NCI-H1436 (cell line): ENCODE data around the gene GNGT2.

Experiments used
- DNase-seq: peaks from one replicate; lab custom pipeline; 2025; lab: John Stamatoyannopoulos, UW

The GNGT2 gene

GRCh38 chr17:49229076-49229804 is 18.9 kb upstream of the GNGT2 start:
- no peak for DNase-seq

DNA sequence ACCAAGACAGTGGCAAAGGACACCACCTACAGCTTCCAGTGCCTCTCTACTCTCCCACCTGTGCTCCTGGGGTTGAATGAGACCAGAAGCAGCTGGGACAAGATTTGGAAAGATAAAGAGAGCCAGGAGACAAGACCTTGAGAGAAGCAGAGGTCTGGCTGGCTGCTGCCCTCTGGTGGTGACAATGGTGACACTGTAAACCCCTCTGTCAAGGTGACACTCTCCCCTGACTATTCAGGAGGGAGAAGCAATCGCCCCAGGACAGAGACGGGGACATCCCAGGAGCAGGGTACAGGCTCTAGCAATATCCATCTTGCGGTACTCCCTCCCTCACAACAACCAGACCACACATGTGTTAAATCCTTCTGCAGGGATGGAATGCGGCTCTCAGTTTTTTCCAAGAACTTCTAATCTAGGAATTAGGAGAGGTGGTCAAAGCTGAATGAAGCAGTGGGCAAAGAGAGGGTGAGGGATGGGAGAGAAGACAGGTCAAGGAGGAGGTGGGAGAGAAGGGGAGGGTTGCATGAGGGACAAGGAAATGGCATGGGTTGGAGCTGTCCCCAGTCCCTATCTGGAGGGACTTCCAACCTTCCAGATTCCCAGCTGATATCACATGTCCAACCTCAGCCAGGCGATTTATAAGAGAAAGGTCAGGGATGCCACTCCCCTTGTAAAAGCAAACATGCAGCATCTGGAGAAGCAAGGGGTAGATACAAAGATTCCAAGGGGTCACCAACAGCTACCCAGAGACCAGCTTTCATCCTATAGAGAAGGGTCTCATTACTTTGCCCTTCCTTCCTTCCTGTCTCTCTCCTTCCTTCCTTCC is 17.3 kb upstream of the GNGT2 start:
- DNase-seq: peak; percentile 63

DNA sequence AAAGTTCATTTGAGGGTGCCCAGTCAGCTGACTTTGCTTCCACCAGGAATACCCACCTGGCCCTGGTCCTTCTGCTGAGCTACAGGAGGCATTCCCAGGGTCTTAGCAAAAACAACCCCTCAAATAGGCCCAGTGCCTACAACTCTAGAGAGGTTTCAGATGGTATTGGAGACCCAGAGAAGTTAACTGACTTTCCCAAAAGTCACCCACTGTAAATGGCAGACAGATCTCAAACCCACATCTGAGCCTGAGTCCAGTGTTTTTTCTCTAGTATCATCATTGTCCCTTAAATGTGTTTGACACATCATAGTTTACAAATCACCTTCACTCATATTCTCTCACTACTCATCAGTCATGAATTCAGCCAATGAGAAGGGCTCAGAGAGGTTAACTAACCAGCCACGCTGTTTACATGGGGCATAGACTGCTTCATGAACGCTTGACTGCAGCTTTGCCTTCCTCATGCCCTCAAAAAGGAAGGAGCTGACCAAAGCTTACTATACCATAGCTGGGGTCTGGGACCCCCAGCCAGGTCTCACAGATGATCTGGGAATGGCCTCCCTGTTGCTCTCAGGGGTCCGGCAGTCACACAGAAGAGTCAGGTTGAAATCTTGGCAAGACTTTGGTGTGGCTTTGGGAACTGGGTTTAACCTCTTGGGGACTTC is 16.5 kb upstream of the GNGT2 start:
- no peak for DNase-seq

GRCh38 chr17:49225554-49226236 is 15.3 kb upstream of the GNGT2 start:
- no peak for DNase-seq

DNA sequence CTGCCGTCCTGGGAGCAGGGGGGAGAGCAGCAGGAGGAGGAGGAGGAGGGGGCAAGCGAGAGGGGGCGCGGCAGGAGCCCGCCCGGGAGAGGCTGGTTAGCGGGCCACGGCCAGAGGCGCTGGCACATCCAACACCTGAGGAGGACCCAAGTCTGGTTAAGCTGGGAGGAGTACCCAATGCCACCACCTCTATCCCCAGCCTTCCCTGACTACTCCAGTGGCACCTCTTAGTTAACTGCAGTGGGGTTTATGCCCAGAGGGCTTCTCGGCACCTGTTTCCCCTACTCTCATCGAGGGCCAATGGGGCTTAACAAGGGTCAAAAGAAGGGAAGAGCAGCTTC is 14.6 kb upstream of the GNGT2 start:
- no peak for DNase-seq

DNA sequence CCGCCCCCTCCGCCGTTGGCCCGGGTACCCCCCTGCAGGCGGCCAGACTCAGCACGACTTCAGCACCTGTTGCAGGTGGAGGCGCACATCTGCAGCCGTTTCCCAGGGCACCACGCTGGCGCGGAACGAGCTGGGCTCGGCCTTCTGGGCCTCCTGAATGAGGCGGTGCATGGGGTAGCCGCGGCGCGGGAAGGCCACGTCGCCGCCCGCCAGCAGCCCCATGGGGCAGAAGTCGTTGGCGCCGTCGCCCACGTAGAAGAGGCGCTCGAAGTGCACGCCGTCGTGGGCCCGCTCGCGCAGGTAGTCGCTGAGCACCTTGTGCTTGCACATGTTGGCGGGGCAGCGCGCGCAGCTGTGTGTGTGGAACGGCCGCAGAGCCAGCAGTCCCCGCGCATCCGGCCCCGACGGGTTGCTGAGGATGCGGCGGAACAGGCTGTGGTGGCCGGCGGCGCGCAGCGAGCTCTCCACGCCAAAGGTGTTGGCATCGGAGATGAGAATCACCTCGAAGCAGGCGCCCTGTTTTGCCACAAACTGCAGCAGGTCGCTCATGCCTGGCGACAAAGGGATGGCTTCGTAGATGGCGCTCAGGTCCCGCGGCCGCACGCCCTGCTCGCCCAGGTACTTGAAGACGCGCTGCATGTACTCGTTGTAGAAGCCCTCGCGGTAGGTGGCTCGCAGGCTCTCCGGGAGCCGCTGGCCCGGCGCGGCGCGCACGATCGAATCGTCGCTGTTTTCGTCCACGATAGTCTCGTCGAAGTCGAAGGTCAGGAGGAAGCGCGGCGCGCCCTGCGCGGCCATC is 14.0 kb upstream of the GNGT2 start:
- no peak for DNase-seq

DNA sequence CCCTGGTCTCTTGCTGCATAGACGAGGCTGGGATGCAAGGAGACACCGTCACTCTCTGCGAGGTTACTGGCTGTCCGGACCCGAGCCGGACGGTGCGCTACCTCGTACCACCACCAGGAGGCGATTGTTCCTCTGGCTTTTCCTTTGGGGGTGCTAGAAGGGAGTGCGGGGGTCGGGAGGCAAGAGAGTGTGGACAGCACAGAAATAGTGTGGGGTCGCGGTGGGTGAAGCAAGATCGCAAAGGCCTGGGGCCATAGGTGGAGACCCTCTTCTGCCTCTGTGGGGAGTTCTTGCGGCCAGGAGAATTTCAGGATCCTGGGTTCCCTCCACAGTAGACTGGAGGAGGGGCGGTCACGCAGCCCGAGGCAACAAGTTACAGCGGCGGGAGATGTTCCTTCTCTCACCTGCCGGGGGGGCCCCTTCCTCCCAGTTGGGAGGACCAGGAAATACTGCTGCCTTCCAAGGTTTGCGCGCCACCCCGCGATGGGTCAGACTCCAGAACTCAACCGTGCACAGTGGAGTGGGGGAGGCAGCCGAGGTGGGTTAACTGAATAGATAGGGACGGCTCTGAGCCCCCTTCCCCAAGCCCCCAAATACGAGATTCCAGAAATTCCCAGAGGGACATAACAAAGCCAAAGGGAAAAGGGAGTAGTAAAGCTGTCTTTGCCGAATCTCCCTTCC is 13.3 kb upstream of the GNGT2 start:
- no peak for DNase-seq

DNA sequence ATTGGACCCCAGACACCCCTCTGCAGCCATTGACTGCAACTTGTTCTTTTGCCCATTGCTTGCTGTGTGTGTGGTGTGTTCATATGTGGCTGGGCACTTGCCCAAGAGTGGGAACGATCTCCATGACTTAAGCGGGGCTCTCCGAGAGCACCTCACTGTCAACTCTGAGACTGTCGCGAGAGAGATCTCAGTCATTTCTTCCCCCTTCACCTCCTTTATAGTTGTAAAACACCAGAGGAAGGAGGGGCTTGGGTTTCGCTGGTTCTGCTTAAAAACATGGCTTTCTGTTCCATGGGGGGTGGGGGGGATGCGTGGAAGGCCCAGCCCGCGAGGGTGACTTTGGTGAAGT is 12.8 kb upstream of the GNGT2 start:
- DNase-seq: no peak

- no peak for DNase-seq
These were observed 9.6 kb upstream of the GNGT2 start for GRCh38 chr17:49219987-49220386.

GRCh38 chr17:49218941-49219913 is 8.9 kb upstream of the GNGT2 start:
- no peak for DNase-seq

GRCh38 chr17:49217651-49218413 is 7.5 kb upstream of the GNGT2 start:
- no peak for DNase-seq

GRCh38 chr17:49216953-49217650 is 6.7 kb upstream of the GNGT2 start:
- no peak for DNase-seq

DNA sequence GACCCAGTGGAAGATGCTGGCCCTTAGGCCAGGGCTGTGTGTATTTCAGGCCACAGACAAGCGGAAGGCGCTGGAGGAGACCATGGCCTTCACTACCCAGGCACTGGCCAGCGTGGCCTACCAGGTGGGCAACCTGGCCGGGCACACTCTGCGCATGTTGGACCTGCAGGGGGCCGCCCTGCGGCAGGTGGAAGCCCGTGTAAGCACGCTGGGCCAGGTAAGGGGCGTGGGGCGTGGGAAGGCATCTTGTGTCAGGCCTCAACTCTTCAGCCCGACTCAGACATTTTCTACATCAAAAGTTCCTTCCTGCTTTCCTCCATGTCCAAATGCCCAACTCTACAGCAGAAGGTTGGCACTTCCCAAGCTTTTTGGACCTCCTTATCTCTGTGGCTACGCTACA is 6.1 kb upstream of the GNGT2 start:
- DNase-seq: no peak

DNA sequence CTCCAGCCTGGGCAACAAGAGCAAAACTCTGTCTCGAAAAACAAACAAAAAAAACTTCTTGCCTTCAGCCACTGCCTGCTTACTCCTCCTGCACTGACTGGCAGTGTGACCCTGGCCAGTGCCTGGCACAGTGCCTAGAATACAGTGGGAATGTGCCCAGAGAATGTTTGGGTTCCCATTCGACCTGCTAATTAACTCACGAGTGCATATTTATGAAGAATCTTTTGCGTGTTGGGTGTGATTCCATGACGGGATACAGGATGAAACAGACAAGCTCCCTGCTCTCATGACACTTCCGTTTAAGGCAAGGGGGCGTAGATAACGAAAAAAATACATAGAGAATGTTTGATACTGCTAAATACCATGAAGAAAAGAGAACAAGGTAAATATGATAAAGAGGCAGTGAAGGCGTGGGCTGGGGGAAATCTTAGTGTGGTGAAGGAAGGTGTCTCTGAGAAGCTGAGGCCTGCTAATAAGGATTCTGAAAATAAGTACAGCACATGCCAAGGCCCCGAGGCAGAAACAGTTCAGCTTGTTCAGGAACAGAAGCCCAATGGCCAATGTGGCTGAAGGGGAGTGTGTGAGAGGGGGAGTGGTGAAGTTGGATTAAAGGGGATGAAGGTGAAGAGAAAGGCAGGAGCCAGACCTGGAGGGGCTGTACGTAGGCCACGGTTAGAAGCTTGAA is 4.4 kb upstream of the GNGT2 start:
- no peak for DNase-seq

DNA sequence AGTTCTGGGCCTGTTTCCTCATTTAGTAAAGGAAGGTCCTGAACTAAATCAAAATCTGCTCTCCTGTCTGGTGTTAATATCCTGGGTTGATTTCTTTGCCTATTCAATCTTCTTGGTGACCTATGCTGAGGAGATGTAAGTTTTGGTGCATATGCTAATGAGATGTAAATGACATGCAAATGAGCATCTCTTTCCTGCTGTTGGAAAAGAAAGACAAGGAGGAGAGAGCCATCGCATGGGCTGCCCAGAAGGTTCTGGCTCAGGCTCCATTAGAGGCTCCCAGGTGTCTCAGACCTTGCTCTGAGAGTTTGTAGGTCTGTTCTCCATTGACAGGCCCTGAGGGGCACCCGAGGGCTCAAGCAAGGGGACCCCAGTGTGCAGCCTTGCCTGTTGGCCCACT is 3.5 kb upstream of the GNGT2 start:
- no peak for DNase-seq

DNA sequence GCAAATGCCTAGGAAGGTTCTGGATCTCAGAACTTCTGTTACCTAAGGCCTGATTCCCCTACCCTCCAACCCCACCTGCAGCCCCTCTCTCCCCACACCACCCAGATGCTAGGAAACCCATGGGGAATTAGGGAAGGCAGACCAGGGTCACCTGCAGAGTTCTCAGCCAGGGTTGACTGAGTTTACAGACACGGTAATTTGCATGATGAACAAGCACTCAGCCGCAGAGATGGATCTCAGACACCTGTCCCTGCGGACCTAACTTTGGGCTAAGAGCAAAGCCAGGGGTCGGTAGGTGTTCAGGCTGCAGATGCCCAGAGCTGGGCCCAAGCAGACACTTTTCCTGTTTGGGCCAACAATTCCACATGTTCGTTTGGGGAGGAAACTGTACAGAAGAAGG is 3.0 kb upstream of the GNGT2 start:
- no peak for DNase-seq

DNA sequence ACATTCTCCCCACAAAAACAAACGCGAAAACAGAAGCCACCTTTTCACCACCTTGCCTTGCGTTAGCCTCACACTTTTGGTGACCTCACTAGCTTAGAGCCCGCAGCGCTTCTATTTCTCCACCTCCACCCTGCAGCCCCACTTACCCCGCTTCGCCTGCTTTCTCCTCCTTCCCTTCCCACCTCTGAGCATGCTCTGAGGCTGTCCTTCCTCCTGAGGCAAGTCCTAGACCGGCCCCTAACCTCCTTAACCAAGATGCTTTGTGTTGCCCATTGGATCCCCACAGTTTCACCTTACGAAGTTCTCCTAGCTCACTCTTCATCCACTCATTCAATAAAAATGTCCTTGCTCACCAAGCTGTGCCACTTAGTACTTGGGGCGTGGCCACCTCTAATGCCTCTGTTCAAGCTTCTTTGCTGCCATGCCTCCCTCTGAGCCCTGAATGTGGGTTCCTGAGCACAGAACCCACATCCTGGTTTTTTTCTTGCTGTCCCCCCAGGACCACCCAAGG is 1.3 kb downstream of the GNGT2 start:
- DNase-seq: no peak

DNA sequence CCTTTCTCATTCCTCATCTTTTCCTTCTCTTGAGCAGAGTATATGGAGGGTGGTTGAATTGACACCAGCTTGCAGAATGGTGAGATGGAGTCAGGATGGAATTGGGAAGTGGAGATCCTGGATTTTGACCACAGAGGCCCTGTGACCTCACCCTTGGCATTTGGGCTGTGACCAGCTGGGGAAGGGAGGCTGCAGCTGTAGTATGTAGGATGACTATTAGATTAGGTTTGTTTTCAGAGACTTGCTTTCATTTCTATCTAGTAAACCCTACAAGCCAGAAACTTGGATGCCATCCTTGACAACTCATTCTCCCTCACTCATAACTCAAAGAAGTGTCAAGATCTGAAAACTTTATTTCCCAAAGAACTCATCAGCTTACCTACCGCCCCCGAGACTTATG is 5.9 kb downstream of the GNGT2 start:
- DNase-seq: no peak
